ENCODE measurements around the gene APOO.

The APOO gene

DNA sequence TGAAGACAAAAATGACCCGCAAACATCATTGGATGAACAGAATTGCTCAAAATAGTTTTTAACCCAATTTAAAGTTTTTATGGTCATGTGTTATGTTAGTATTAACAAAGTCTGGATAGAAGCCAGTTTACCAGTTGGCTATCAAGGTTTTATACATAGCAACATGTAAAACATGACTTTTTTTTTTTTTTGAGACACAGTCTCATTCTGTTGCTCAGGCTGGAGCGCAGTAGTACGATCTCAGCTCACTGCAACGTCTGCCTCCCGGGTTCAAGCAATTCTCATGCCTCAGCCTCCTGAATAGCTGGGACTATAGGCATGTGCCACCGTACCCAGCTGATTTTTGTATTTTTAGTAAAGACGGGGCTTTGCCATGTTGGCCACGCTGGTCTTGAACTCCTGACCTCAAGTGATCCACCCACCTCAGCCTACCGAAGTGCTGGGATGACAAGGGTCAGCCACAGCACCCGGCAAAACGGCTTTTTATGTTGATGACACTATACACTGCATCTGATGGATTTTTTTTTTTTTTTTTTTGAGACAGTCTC is 121.4 kb downstream of the APOO start:
- no peak for DNase-seq (ENCODE audit: low read depth in 2 of 2)

DNA sequence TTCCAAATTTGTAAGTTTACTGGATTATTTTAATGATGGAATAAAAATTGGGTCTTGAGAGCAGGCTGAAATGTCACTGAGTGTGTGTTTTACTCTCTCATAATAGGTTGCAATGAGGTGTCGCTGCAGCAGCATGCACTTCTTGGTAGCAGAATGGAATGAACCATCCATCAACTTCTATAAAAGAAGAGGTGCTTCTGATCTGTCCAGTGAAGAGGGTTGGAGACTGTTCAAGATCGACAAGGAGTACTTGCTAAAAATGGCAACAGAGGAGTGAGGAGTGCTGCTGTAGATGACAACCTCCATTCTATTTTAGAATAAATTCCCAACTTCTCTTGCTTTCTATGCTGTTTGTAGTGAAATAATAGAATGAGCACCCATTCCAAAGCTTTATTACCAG is 122.2 kb downstream of the APOO start:
- DNase-seq (ENCODE audit: low read depth in 2 of 2) = no peak

DNA sequence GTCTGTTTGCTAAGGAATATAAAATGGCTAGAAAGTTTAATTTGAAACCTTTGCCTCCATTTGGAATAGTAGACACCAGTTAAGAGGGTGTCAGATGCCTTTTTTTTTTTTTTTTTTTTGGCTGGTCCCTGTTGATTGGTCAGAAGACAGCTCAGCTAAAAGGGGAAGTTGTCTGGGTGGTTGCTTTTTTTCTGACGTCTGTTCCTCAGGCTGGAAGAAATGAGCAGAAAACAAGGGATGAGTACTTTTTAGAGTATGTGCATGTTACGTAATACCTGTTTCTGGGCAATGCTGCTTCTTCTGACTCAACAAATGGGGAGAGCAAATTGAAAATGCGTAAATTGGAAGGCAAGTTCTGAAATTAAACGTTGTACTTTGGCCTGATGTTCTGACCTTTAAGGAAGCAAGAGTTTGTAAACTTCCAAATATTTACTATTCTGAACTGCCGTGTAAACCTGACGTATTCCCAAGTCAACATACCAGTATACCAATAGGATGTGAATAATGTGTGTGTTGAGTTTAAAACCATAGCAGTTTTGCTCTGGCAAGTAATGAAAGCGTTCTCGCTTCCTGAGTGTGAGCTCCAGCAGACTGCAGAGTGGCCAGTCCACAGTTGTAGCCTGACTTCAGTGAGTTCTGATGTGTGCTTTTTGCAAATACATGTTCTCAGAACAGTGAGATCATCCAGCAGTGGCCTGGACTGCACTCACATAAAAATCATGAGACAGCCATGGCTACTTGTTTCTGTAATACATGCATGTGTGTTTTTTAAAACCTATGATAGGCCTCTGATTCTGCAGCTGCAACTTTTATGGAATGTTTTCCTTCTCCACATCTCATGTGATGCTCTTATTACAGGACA is 123.0 kb downstream of the APOO start:
- no peak for DNase-seq (ENCODE audit: low read depth in 2 of 2)

DNA sequence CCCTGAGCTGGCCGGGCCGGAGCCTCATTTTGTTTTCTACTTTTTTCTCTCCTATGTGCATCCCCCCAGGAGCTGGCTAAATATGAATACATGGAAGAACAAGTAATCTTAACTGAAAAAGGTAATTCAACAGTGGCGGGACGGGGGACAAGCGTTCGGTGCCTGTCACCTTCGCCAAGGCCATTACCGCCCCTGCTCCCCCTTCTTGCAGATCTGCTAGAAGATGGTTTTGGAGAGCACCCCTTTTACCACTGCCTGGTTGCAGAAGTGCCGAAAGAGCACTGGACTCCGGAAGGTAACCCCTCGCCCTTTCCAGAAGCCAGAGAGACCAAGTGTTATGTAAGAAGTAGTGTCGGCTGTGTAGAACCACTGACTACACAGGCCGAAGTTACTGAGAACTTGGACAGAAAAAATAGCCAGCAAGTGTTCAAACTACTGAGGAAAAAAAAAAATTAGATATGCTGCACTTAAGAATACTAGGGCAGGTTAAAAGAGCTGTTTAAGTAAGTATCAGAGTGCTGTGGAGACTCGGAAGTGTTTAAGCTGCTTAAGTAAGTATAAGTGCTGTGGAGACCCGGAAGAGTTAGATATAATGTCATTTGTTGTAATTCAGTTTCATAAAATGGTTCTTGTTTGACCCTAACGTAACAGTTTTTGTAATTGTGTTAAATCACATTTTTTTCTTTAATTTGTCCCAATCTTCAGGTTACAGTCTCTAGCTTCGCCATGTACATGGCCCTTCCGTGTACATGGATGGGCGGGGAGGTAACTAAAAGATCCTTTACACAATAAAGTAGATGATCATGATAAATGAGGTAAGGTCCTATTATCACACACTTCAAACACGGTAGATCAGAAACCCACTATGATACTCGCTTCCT is 123.9 kb downstream of the APOO start:
- no peak for DNase-seq (ENCODE audit: low read depth in 2 of 2)
